HepG2 (cell line): ENCODE results near the gene HTRA2. TPM values are rescaled to one million over a fixed set of nuclear protein-coding genes. Genes with fewer than 3 reads are reported as not detected.

Experiments
- CCDC6 ChIP-seq: sonication (generic); formaldehyde crosslinking; IDR thresholded peaks from 2 replicates; pipeline ENCODE4 v1.8.1; 2022; ENCODE audit warnings: mild to moderate bottlenecking, missing genetic modification reagents, moderate library complexity
- CERS6 ChIP-seq: sonication (generic); formaldehyde crosslinking; IDR thresholded peaks from 2 replicates; pipeline ENCODE4 v1.5.0; 2020; ENCODE audit warnings: missing genetic modification reagents
- CTCF ChIP-seq: sonication (generic); formaldehyde crosslinking; IDR thresholded peaks from 2 replicates; pipeline ENCODE4 v1.5.0; 2020; ENCODE audit warnings: mild to moderate bottlenecking, missing genetic modification reagents, moderate library complexity
- HOXA9 ChIP-seq: sonication (generic); formaldehyde crosslinking; IDR thresholded peaks from 2 replicates; pipeline ENCODE4 v1.8.1; 2022; ENCODE audit warnings: missing genetic modification reagents, mild to moderate bottlenecking, moderate library complexity, borderline replicate concordance
- MAX ChIP-seq: IDR thresholded peaks from 2 replicates; pipeline ENCODE4 v1.6.1; 2012; ENCODE audit warnings: inconsistent platforms
- MIER2 ChIP-seq: IDR thresholded peaks from 2 replicates; pipeline ENCODE4 v1.6.1; 2016; ENCODE audit warnings: missing biosample characterization, missing genetic modification reagents
- MTF2 ChIP-seq: sonication (generic); formaldehyde crosslinking; IDR thresholded peaks from 2 replicates; pipeline ENCODE4 v1.5.0; 2020; ENCODE audit warnings: missing genetic modification reagents, borderline replicate concordance
- NRL ChIP-seq: sonication (generic); formaldehyde crosslinking; IDR thresholded peaks from 2 replicates; pipeline ENCODE4 v1.5.0; 2020; ENCODE audit warnings: missing genetic modification reagents, mild to moderate bottlenecking, moderate library complexity, borderline replicate concordance
- SALL1 ChIP-seq: sonication (generic); formaldehyde crosslinking; IDR thresholded peaks from 2 replicates; pipeline ENCODE4 v1.8.0; 2022; ENCODE audit warnings: mild to moderate bottlenecking, missing genetic modification reagents
- TFDP2 ChIP-seq: sonication (generic); formaldehyde crosslinking; IDR thresholded peaks from 2 replicates; pipeline ENCODE4 v1.4.0; 2020; ENCODE audit warnings: missing genetic modification reagents
- XBP1 ChIP-seq: sonication (generic); formaldehyde crosslinking; IDR thresholded peaks from 2 replicates; pipeline ENCODE4 v1.5.0; 2020; ENCODE audit warnings: missing genetic modification reagents
- ZHX2 ChIP-seq, 2 experiments: sonication (generic) in 1 of 2; formaldehyde crosslinking in 1 of 2; IDR thresholded peaks; 2 replicates each; pipeline versions ENCODE4 v1.6.1 to v1.9.0; 2014 to 2022; ENCODE audit warnings: antibody characterized with exemption in 1 of 2, borderline replicate concordance in 1 of 2, inconsistent platforms in 1 of 2, low read depth in 1 of 2, missing genetic modification reagents in 1 of 2
- ZNF235 ChIP-seq: sonication (generic); formaldehyde crosslinking; IDR thresholded peaks from 2 replicates; pipeline ENCODE4 v1.8.1; 2023; ENCODE audit warnings: mild to moderate bottlenecking, missing genetic modification reagents, borderline replicate concordance
- ZNF251 ChIP-seq: sonication (generic); formaldehyde crosslinking; IDR thresholded peaks from 2 replicates; pipeline ENCODE4 v1.9.0; 2021; ENCODE audit warnings: mild to moderate bottlenecking, missing genetic modification reagents
- ZNF704 ChIP-seq: sonication (generic); formaldehyde crosslinking; IDR thresholded peaks from 2 replicates; pipeline ENCODE4 v1.8.1; 2023; ENCODE audit warnings: mild to moderate bottlenecking, inconsistent platforms, moderate library complexity, missing genetic modification reagents, borderline replicate concordance
- ZNF709 ChIP-seq: sonication (generic); formaldehyde crosslinking; IDR thresholded peaks from 2 replicates; pipeline ENCODE4 v1.5.0; 2020; ENCODE audit warnings: mild to moderate bottlenecking, missing genetic modification reagents
- polyA plus RNA-seq, 8 experiments: library from polyadenylated mRNA; depleted of rRNA in 3 of 8; stranded (reverse) in 7 of 8; unstranded in 1 of 8; fragments of >200 nt; fragmentation: Illumina TruSeq in 4 of 8; extraction: Trizol in 4 of 8; gene quantifications; 2 replicates each; pipeline versions ENCODE4 v1.2.1 to v1.2.3, GENCODE V29; 2011 to 2016; ENCODE audit warnings: low read depth in 4 of 8, missing spikeins in 1 of 8, mixed read lengths in 1 of 8; ENCODE audit not compliant: insufficient read depth in 1 of 8
- total RNA-seq, 5 experiments: library from RNA; depleted of rRNA; stranded (reverse); fragments of >200 nt; fragmentation: Illumina TruSeq; extraction: Trizol; gene quantifications; 2 replicates each; pipeline ENCODE4 v1.2.3, GENCODE V29; 2016; ENCODE audit warnings: low read depth in 1 of 5

HTRA2 gene
- total and polyA plus RNA-seq, 2 of the 13 experiments (the other 11 are each of a cell fraction or from before 2014, with no cell fraction given): 47.7 to 50.3 TPM

GRCh38 chr2:74481961-74482800 lies 47.6 kb upstream of the HTRA2 start (continued):
- peak; percentile 85 for TF ChIP-seq MAX
- TF ChIP-seq CCDC6 (CRISPR knock-in tag): no peak
- TF ChIP-seq XBP1: no peak
- peak; percentile 34; the same call in 1 of the 2 replicates for TF ChIP-seq CERS6 (CRISPR knock-in tag)
- peak; percentile 72 for TF ChIP-seq ZNF704 (CRISPR knock-in tag)
- TF ChIP-seq SALL1 (CRISPR knock-in tag): peak; percentile 71
- TF ChIP-seq ZNF235 (CRISPR knock-in tag): peak; percentile 96
- TF ChIP-seq ZNF251: no peak
- peak; percentile 96; the same call in 1 of the 2 replicates for TF ChIP-seq MTF2 (CRISPR knock-in tag)
- TF ChIP-seq MIER2: no peak
- peak; percentile 87 for TF ChIP-seq TFDP2 (CRISPR knock-in tag)
- peak; percentile 82; the same call in 1 of the 2 replicates for TF ChIP-seq NRL (CRISPR knock-in tag)
- TF ChIP-seq HOXA9: peak; percentile 73
- no peak; the same call in 1 of the 2 replicates for TF ChIP-seq ZHX2 (IDR thresholded peaks at IDR 0.05; ENCODE audit: low read depth)
- TF ChIP-seq ZHX2 (CRISPR knock-in tag; IDR thresholded peaks at IDR 0.05; ENCODE audit: borderline replicate concordance): peak; percentile 41; the same call in 1 of the 2 replicates
- TF ChIP-seq ZNF709 (CRISPR knock-in tag): peak; percentile 11; the same call in 1 of the 2 replicates
- TF ChIP-seq CTCF (CRISPR knock-in tag): peak; percentile 31; the same call in 1 of the 2 replicates
